ENCODE data around the gene CFAP61.

CFAP61 gene

DNA sequence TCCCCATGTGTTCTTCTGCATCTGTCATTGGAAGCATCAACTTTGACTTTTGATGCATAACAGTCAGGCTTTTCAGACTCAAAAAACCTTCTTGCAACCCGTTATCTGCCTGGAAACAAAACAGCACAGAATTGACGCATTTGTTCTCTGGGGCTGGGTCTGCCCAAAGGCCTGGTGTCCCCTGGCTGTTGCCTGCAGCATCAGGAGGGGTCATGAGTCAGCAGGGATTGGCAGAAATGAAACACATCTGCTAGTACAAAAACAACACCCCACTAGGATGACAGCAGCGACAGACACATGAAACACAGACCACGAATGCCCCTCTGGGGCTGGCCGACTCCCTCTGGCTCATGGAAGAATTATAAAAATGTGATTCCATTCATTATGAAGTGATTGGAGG is 158.0 kb downstream of the CFAP61 start:
- H3K27ac ChIP-seq = no peak overlapping the region
- TF ChIP-seq, protein P1, sequence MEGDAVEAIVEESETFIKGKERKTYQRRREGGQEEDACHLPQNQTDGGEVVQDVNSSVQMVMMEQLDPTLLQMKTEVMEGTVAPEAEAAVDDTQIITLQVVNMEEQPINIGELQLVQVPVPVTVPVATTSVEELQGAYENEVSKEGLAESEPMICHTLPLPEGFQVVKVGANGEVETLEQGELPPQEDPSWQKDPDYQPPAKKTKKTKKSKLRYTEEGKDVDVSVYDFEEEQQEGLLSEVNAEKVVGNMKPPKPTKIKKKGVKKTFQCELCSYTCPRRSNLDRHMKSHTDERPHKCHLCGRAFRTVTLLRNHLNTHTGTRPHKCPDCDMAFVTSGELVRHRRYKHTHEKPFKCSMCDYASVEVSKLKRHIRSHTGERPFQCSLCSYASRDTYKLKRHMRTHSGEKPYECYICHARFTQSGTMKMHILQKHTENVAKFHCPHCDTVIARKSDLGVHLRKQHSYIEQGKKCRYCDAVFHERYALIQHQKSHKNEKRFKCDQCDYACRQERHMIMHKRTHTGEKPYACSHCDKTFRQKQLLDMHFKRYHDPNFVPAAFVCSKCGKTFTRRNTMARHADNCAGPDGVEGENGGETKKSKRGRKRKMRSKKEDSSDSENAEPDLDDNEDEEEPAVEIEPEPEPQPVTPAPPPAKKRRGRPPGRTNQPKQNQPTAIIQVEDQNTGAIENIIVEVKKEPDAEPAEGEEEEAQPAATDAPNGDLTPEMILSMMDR (conservative IDR thresholded peaks at IDR 0.05) = no peak
- no peak for TF ChIP-seq ZFX (IDR thresholded peaks at IDR 0.05)

DNA sequence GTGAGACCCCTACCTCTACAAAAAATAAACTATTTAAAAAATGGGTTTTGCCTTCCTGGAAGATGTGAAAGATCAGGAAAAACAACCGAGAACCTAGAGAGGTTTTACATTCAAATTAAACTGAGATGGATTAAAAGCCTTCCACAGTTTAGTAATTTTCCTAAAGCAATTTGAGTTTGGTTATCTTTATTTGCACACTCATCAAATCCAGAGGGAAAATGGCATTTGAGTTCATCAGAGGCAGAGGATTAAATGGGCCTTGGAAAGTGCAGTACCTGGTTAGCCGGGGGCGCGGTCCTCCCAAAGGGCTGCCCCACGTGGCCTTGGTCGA is 158.6 kb downstream of the CFAP61 start:
- no peak for TF ChIP-seq ZFX (IDR thresholded peaks at IDR 0.05)
- TF ChIP-seq, protein P1 (conservative IDR thresholded peaks at IDR 0.05) = no peak
- H3K27ac ChIP-seq = no peak overlapping the region

DNA sequence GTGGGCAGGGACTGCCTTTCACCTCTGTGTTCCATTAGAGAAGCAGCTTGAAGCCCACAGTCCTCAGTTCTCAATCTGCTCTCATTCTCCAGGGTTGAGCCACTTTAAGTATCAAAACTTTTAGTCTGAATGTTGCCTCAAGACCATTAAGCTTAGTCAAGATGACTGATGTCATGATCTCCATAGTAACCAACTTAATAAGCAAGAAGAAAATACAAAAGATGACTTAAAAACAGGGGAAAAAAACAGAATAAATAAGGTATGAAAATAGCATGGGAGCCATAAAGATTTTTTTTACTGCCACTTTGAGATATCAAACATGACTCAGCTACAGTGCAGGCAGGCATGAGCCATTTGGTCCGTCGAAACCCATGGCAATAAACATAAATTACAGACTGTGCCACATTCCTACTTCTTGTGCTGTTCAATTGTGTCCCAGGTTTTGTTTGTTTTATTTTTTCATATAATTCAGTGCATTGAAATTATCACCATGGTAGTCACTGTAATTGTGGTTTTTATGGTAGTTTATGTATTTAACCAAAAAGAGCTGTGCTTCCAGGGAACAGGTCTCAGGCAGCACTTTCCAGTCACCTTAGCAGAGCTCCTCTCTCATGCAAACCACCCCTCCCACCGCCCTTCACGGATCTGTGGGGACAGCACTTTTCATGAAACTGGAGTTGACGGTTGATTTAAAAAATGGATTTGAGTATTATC is 159.1 kb downstream of the CFAP61 start:
- TF ChIP-seq, protein P1 (conservative IDR thresholded peaks at IDR 0.05) = no peak
- no peak for TF ChIP-seq ZFX (IDR thresholded peaks at IDR 0.05)
- no peak overlapping the region for H3K27ac ChIP-seq

DNA sequence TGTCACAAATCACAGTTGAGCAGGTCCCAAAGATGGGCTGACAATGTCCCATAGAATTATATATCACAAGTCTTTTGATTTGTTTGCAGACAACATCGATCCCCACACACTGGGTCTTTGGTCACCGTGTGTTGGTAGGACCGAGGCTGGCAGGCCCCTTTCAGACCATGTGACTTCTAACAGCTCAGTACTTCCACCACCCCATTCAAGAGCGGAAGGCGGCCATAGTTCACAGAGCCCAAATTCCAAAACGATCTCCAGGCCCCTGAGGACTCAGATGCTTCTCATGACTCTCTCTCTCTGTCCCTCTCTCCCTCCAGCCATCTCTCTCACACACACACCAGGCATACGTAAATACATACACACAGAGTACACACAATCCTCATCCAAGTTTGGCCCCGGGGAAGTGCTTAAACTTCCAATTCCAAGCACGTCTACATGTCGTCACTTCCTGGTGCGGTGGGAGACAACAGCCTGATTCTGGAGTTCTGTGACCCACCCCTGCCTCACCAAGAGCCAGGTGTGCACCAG is 159.7 kb downstream of the CFAP61 start:
- H3K27ac ChIP-seq = no peak overlapping the region
- no peak for TF ChIP-seq ZFX (IDR thresholded peaks at IDR 0.05)
- TF ChIP-seq, protein P1 (conservative IDR thresholded peaks at IDR 0.05) = no peak

DNA sequence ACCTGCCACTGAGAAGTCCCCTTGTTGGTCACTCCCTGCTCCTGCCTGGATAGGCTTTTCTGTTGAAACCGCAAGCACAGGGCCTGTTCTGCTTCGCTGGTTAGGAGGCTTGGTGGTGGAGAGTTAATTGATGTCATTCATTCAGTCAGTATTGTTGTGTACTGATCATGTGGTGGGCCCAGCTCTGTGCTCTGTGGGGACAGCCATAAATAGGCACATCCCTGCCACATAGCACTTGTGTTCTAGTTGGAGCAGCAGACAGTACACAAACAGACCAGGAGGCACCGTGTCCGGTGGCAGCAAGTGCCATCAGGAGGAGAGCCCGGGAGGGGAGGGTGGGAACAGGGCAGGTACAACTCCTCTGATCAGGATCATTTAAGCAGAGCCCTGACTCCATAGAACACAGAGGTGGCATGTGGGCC is 160.4 kb downstream of the CFAP61 start:
- H3K27ac ChIP-seq = no peak overlapping the region
- TF ChIP-seq, protein P1 (conservative IDR thresholded peaks at IDR 0.05) = no peak

DNA sequence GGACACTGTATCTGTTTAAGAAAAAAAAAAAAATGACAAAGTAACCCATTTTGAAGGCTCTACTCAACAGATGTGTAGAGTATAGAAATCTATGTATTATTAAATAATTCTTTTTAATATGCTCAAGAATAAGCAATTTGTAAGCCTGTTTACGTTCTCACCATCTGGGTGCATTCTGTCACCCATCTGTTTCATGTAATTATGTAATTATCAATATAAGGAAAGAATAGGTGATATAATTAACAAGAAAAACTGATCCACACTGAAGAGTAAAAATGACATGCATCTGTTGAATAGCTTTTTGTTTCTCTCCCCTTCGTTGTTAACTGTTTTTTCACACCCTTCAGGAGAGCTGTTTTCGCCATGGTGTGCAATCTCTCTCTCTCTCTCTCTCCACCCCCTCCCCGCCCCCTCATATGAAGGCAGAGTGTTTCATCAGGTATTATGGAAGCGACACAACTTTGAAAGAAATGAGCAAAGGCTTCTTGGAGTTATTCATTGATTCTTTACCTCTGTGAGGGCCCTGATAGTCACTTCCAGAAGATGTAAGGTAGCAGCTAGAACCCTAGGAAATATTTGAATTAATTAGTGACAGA is 161.3 kb downstream of the CFAP61 start:
- no peak overlapping the region for H3K27ac ChIP-seq
- TF ChIP-seq ZFX (IDR thresholded peaks at IDR 0.05) = no peak
- TF ChIP-seq, protein P1 (conservative IDR thresholded peaks at IDR 0.05) = no peak

DNA sequence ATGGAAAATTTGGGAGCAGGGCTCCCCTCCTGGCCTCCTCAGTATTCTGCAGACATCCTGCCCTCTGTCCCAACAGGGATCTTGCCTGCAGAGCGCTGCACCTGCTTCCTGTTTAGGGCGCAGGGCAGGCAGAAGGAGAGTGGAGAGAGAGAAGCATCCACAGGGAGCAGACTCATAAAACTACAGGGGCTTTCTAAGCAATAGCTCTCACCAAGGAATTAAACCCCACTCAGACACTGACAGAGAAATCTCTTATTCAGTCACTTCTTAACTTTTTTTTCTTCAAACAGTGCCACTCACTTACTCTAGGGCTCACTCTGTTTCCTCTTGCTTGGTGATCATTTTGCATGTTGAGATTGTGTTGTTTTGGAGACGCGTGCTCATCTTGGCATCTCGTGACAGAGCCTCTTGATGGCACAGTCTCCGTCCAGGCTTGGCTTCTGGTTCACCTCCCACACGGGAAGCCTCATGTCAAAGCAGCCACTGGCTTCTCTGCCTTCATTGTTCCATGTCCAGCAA is 162.5 kb downstream of the CFAP61 start:
- TF ChIP-seq ZFX (IDR thresholded peaks at IDR 0.05) = no peak
- TF ChIP-seq, protein P1 (conservative IDR thresholded peaks at IDR 0.05) = no peak
- no peak overlapping the region for H3K27ac ChIP-seq

Measured in C4-2B (cell line).